GM11168 (cell line): ENCODE data around the gene SLC22A4.

Experiments used
- in situ Hi-C: fragments of 300-500 bp; cut with MboI; formaldehyde crosslinking; loops from one replicate; pipeline ENCODE4 v1.12.0; 2022; ENCODE audit warnings: low sequenced_read_pairs; ENCODE audit not compliant: unreplicated experiment

SLC22A4 gene

GRCh38 chr5:132295505-132296411, 1.6 kb downstream of the SLC22A4 start:
- in situ Hi-C loops: no loop called here

GRCh38 chr5:132296412-132297016, 2.3 kb downstream of the SLC22A4 start:
- in situ Hi-C loops: no loop called here

- in situ Hi-C loops: no loop called here
Observed at GRCh38 chr5:132297211-132297940, 3.2 kb downstream of the SLC22A4 start.

GRCh38 chr5:132298298-132299212, 4.4 kb downstream of the SLC22A4 start:
- in situ Hi-C loops: no loop called here

GRCh38 chr5:132299917-132300316, 5.7 kb downstream of the SLC22A4 start:
- in situ Hi-C loops: no loop called here

- in situ Hi-C loops: no loop called here
Observed at GRCh38 chr5:132300577-132301343, 6.6 kb downstream of the SLC22A4 start.

- in situ Hi-C loops: no loop called here
Observed at GRCh38 chr5:132301344-132302271, 7.4 kb downstream of the SLC22A4 start.

- in situ Hi-C loops: no loop called here
Observed at GRCh38 chr5:132302413-132302812, 8.2 kb downstream of the SLC22A4 start.

- in situ Hi-C loops: no loop called here
Observed at GRCh38 chr5:132303589-132303988, 9.4 kb downstream of the SLC22A4 start.

- in situ Hi-C loops: no loop called here
Observed at GRCh38 chr5:132305420-132305819, 11.2 kb downstream of the SLC22A4 start.

- in situ Hi-C loops: no loop called here
Observed at GRCh38 chr5:132308701-132309100, 14.5 kb downstream of the SLC22A4 start.

GRCh38 chr5:132309679-132310078, 15.5 kb downstream of the SLC22A4 start:
- in situ Hi-C loops: no loop called here

GRCh38 chr5:132310141-132310834, 16.1 kb downstream of the SLC22A4 start:
- in situ Hi-C loops: no loop called here

- in situ Hi-C loops: no loop called here
Observed at GRCh38 chr5:132313366-132313765, 19.2 kb downstream of the SLC22A4 start.

GRCh38 chr5:132313961-132314432, 19.8 kb downstream of the SLC22A4 start:
- in situ Hi-C loops: no loop called here

- in situ Hi-C loops: no loop called here
Observed at GRCh38 chr5:132315529-132316067, 21.4 kb downstream of the SLC22A4 start.

- in situ Hi-C loops: no loop called here
Observed at GRCh38 chr5:132319975-132320374, 25.8 kb downstream of the SLC22A4 start.
